Vagina (tissue), 2 donors: ENCODE results near the gene PTPRG.

Experiments used
- CTCF ChIP-seq, 3 experiments: fragments of 450-650 bp in 2 of 3; fragments of 200-600 bp in 1 of 3; sonication (generic) in 1 of 3; IDR thresholded peaks; one replicate each; pipeline ENCODE4 v1.5.1; 2017 to 2019; ENCODE audit warnings: antibody characterized with exemption in 3 of 3, mild to moderate bottlenecking in 2 of 3, moderate library complexity in 2 of 3
- POLR2AphosphoS5 ChIP-seq, 2 donors: sonication (generic); formaldehyde crosslinking; IDR thresholded peaks; one replicate each; pipeline ENCODE4 v1.9.0; 2017; ENCODE audit warnings: antibody characterized with exemption in 2 of 2, mild to moderate bottlenecking in 2 of 2, low read depth in 1 of 2; ENCODE audit not compliant: insufficient read depth in 1 of 2

- TF ChIP-seq POLR2AphosphoS5 (IDR thresholded peaks at IDR 0.05; ENCODE audit: insufficient read depth in 1 of 2, low read depth in 1 of 2) (no peak), CTCF (IDR thresholded peaks at IDR 0.05) (no peak)
Observed at GRCh38 chr3:62022312-62022711, 460.9 kb downstream of the PTPRG start.
